IPS-18a (cell line): Measurements from ENCODE around the gene TRABD2B.

Experiments used
- H3K27ac ChIP-seq: one replicate; pipeline ENCODE4 v1.5.1; 2013; ENCODE audit warnings: low read length
- H3K27me3 ChIP-seq: one replicate; pipeline ENCODE4 v1.6.1; 2013; ENCODE audit warnings: mild to moderate bottlenecking, low read length; ENCODE audit not compliant: control insufficient read depth, insufficient read depth
- H3K36me3 ChIP-seq: one replicate; pipeline ENCODE4 v1.6.1; 2013; ENCODE audit warnings: low read depth, low read length; ENCODE audit not compliant: control insufficient read depth
- H3K4me1 ChIP-seq: one replicate; pipeline ENCODE4 v1.6.1; 2013; ENCODE audit warnings: low read depth, low read length; ENCODE audit not compliant: control insufficient read depth
- H3K4me3 ChIP-seq: one replicate; pipeline ENCODE4 v1.5.1; 2013; ENCODE audit warnings: low read length
- H3K9ac ChIP-seq: one replicate; pipeline ENCODE4 v1.6.1; 2013; ENCODE audit warnings: mild to moderate bottlenecking, low read length, moderate library complexity
- H3K9me3 ChIP-seq: one replicate; pipeline ENCODE4 v1.6.1; 2013; ENCODE audit warnings: low read depth, low read length; ENCODE audit not compliant: control insufficient read depth

Gene TRABD2B

GRCh38 chr1:47745715-47746609 lies 251.2 kb downstream of the TRABD2B start:
- Histone ChIP-seq H3K9ac (no peak overlapping the region), H3K9me3 (no peaks in the 10 kb centered on the region), H3K4me3 (no peak overlapping the region), H3K36me3 (no peaks in the 10 kb centered on the region), H3K27ac (no peak overlapping the region), H3K4me1 (no peaks in the 10 kb centered on the region), H3K27me3 (no peaks in the 10 kb centered on the region)

GRCh38 chr1:47742890-47743760 lies 254.1 kb downstream of the TRABD2B start:
- H3K4me1 ChIP-seq, result no peaks in the 10 kb centered on the region
- H3K4me3 ChIP-seq, result no peak overlapping the region
- no peaks in the 10 kb centered on the region for H3K36me3 ChIP-seq
- no peaks in the 10 kb centered on the region for H3K9me3 ChIP-seq
- no peak overlapping the region for H3K27ac ChIP-seq
- no peak overlapping the region for H3K9ac ChIP-seq
- no peaks in the 10 kb centered on the region for H3K27me3 ChIP-seq

GRCh38 chr1:47738560-47739182 lies 258.5 kb downstream of the TRABD2B start:
- Histone ChIP-seq H3K9ac (no peak overlapping the region), H3K9me3 (no peaks in the 10 kb centered on the region), H3K27me3 (no peaks in the 10 kb centered on the region), H3K4me1 (no peaks in the 10 kb centered on the region), H3K4me3 (no peak overlapping the region), H3K36me3 (no peaks in the 10 kb centered on the region), H3K27ac (no peak overlapping the region)

- H3K9ac ChIP-seq, result no peak overlapping the region
- peaks cover 13% of the 10 kb centered on the region for H3K27me3 ChIP-seq
- H3K9me3 ChIP-seq, result no peaks in the 10 kb centered on the region
- H3K36me3 ChIP-seq, result no peaks in the 10 kb centered on the region
- H3K4me1 ChIP-seq, result no peaks in the 10 kb centered on the region
- H3K4me3 ChIP-seq, result no peak overlapping the region
- H3K27ac ChIP-seq, result no peak overlapping the region
Observed at GRCh38 chr1:47732489-47732888, 264.7 kb downstream of the TRABD2B start.

- Histone ChIP-seq H3K9me3 (no peaks in the 10 kb centered on the region), H3K27me3 (peaks cover 21% of the 10 kb centered on the region), H3K27ac (no peak overlapping the region), H3K4me1 (no peaks in the 10 kb centered on the region), H3K9ac (no peak overlapping the region), H3K4me3 (no peak overlapping the region), H3K36me3 (no peaks in the 10 kb centered on the region)
Observed at GRCh38 chr1:47731730-47732129, 265.5 kb downstream of the TRABD2B start.

GRCh38 chr1:47729685-47730084 lies 267.5 kb downstream of the TRABD2B start:
- Histone ChIP-seq H3K27ac (no peak overlapping the region), H3K36me3 (no peaks in the 10 kb centered on the region), H3K9ac (no peak overlapping the region)

GRCh38 chr1:47727697-47728085 lies 269.5 kb downstream of the TRABD2B start:
- H3K4me3 ChIP-seq, result no peak overlapping the region

More at GRCh38 chr1:47729685-47730084, 267.5 kb downstream of the TRABD2B start:
- Histone ChIP-seq H3K4me1 (peaks cover under 1% of the 10 kb centered on the region), H3K27me3 (peaks cover 41% of the 10 kb centered on the region), H3K9me3 (no peaks in the 10 kb centered on the region), H3K4me3 (no peak overlapping the region)

GRCh38 chr1:47727051-47727696 lies 270.0 kb downstream of the TRABD2B start:
- Histone ChIP-seq H3K4me1 (peaks cover 5% of the 10 kb centered on the region), H3K27ac (no peak overlapping the region), H3K4me3 (no peak overlapping the region), H3K9ac (no peak overlapping the region), H3K9me3 (no peaks in the 10 kb centered on the region), H3K36me3 (no peaks in the 10 kb centered on the region), H3K27me3 (peaks cover 67% of the 10 kb centered on the region)

More at GRCh38 chr1:47727697-47728085, 269.5 kb downstream of the TRABD2B start:
- no peaks in the 10 kb centered on the region for H3K9me3 ChIP-seq
- H3K9ac ChIP-seq, result no peak overlapping the region
- peaks cover 5% of the 10 kb centered on the region for H3K4me1 ChIP-seq
- H3K36me3 ChIP-seq, result no peaks in the 10 kb centered on the region
- H3K27ac ChIP-seq, result no peak overlapping the region
- peaks cover 61% of the 10 kb centered on the region for H3K27me3 ChIP-seq

- H3K36me3 ChIP-seq, result no peaks in the 10 kb centered on the region
- H3K27ac ChIP-seq, result no peak overlapping the region
- H3K9me3 ChIP-seq, result no peaks in the 10 kb centered on the region
- peaks cover 5% of the 10 kb centered on the region for H3K4me1 ChIP-seq
- H3K9ac ChIP-seq, result no peak overlapping the region
- peak overlapping the region; percentile 6 for H3K4me3 ChIP-seq
- peaks cover 70% of the 10 kb centered on the region for H3K27me3 ChIP-seq
Observed at GRCh38 chr1:47725992-47726855, 271.0 kb downstream of the TRABD2B start.

GRCh38 chr1:47725511-47725991 lies 271.6 kb downstream of the TRABD2B start:
- Histone ChIP-seq H3K4me3 (peak overlapping the region; percentile 29), H3K9me3 (no peaks in the 10 kb centered on the region), H3K27ac (no peak overlapping the region), H3K27me3 (peaks cover 73% of the 10 kb centered on the region), H3K9ac (no peak overlapping the region), H3K4me1 (peaks cover 5% of the 10 kb centered on the region), H3K36me3 (no peaks in the 10 kb centered on the region)
